CD8-positive, alpha-beta memory T cell (primary cell): ENCODE measurements around the gene NBPF3. TPM values are rescaled to one million over a fixed set of nuclear protein-coding genes. Genes with fewer than 3 reads are reported as not detected.

Source experiments
- CTCF ChIA-PET: fragments of 350-600 bp; sonication (Branson Sonifier 250); formaldehyde crosslinking; loops from one replicate; lab custom pipeline; 2021; ENCODE audit warnings: antibody characterized with exemption; lab: Charles Lee
- POLR2A ChIA-PET: fragments of 350-600 bp; sonication (Branson Sonifier 250); formaldehyde crosslinking; loops from one replicate; lab custom pipeline; 2021; ENCODE audit warnings: antibody characterized with exemption; lab: Charles Lee
- DNase-seq, 5 donors: peaks; one replicate each; pipeline versions ENCODE4 v3.0.0 to v3.0.0-alpha.2; 2020 to 2022; ENCODE audit warnings: mixed read lengths in 1 of 5
- H3K27ac ChIP-seq: one replicate; pipeline ENCODE4 v1.7.0; 2013; ENCODE audit warnings: low read depth, mild to moderate bottlenecking, low read length, moderate library complexity
- H3K27me3 ChIP-seq: 2 replicates; pipeline ENCODE4 v1.7.0; 2013; ENCODE audit warnings: low read length, mild to moderate bottlenecking; ENCODE audit not compliant: insufficient read depth, poor library complexity, severe bottlenecking
- H3K36me3 ChIP-seq: 2 replicates; pipeline ENCODE4 v1.7.0; 2013; ENCODE audit warnings: mild to moderate bottlenecking, low read length, moderate library complexity; ENCODE audit not compliant: insufficient read depth
- H3K4me1 ChIP-seq: 2 replicates; pipeline ENCODE4 v1.7.0; 2013; ENCODE audit warnings: mild to moderate bottlenecking, low read length, moderate library complexity; ENCODE audit not compliant: insufficient read depth
- H3K4me3 ChIP-seq: 2 replicates; pipeline ENCODE4 v1.7.0; 2013; ENCODE audit warnings: mild to moderate bottlenecking, low read length
- H3K9me3 ChIP-seq: 2 replicates; pipeline ENCODE4 v1.7.0; 2013; ENCODE audit warnings: mild to moderate bottlenecking, low read length
- H3K27ac Mint-ChIP-seq, 8 donors: one replicate each; pipeline ENCODE4 v1.8.0; 2020 to 2021; ENCODE audit warnings: mixed read lengths in 8 of 8, mild to moderate bottlenecking in 6 of 8, inconsistent platforms in 3 of 8, moderate library complexity in 3 of 8
- H3K27me3 Mint-ChIP-seq, 2 donors: one replicate each; pipeline ENCODE4 v1.8.0; 2020 to 2021; ENCODE audit warnings: mixed read lengths in 2 of 2, mild to moderate bottlenecking in 1 of 2, moderate library complexity in 1 of 2
- H3K36me3 Mint-ChIP-seq, 3 donors: one replicate each; pipeline ENCODE4 v1.8.0; 2020 to 2021; ENCODE audit warnings: mixed read lengths in 3 of 3, inconsistent platforms in 1 of 3, mild to moderate bottlenecking in 1 of 3
- H3K4me1 Mint-ChIP-seq, 3 donors: one replicate each; pipeline ENCODE4 v1.8.0; 2020 to 2021; ENCODE audit warnings: mixed read lengths in 3 of 3, inconsistent platforms in 1 of 3, mild to moderate bottlenecking in 1 of 3
- H3K4me3 Mint-ChIP-seq, 7 donors: one replicate each; pipeline ENCODE4 v1.8.0; 2020 to 2021; ENCODE audit warnings: mixed read lengths in 7 of 7, mild to moderate bottlenecking in 6 of 7, moderate library complexity in 4 of 7, inconsistent platforms in 2 of 7
- H3K9me3 Mint-ChIP-seq, 5 donors: one replicate each; pipeline ENCODE4 v1.8.0; 2020 to 2022; ENCODE audit warnings: mixed read lengths in 5 of 5, mild to moderate bottlenecking in 3 of 5, moderate library complexity in 2 of 5, inconsistent platforms in 1 of 5
- polyA plus RNA-seq: library from polyadenylated mRNA; unstranded; fragments of 300-500 nt; fragmentation: Illumina TruSeq; gene quantifications from one replicate; pipeline ENCODE4 v1.2.3, GENCODE V29; 2021
- total RNA-seq, 2 experiments: library from RNA; stranded (reverse); gene quantifications; one replicate each; pipeline ENCODE4 v1.2.3, GENCODE V29; 2021

The NBPF3 gene
- total and polyA plus RNA-seq, 3 experiments from 2014 or later, result 3.9 to 8.3 (median 5.5) TPM

DNA sequence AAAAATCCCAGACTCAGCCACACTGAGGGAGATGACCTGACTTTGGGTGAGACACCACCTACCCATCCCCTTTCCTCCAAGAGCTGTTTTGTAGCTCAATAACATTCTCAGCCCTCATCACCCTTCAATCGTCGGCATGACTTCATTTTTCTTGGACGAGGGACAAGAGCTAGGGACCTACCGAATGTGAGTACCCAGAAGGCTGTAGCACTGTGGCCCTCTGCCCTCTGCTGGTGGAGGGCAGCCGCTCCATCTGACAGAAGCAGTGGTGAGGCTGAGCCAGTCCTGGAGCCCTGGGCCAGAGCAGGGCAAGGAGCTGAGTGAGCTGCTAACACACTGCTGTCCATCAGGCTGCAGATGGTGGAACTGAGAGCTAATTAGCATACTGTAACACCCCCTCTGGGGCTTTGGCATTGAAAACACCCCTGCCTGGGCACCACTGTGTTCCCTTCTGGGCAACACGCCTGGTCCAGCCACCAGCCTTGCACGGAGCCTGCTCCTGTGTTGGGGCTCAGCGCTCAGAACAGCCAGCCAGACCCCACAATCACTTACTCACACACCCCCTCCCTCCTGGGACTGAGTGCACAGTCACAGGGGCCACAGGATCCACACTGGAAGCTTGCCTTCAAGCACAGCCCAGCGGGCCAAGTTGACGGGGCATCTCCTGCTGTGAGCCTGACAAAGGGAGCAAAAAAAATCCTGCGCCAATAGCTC lies 51.0 kb downstream of the NBPF3 start:
- no peaks in the 10 kb centered on the region for H3K27me3 ChIP-seq
- H3K9me3 Mint-ChIP-seq, result peaks cover 0 to 3% (median 0%) of the 10 kb centered on the region in 5 donors
- CTCF ChIA-PET, result interaction anchor here (1.6 kb wide), 1 partner anchor 20 kb away, joined by 4 read pairs; no protein-coding TSS in a partner anchor
- no peak overlapping the region for H3K4me3 Mint-ChIP-seq
- no peaks in the 10 kb centered on the region for H3K36me3 ChIP-seq
- H3K9me3 ChIP-seq, result no peaks in the 10 kb centered on the region
- H3K27ac ChIP-seq, result no peak overlapping the region
- H3K36me3 Mint-ChIP-seq, result no peaks in the 10 kb centered on the region
- H3K4me1 Mint-ChIP-seq, result peaks cover 9% of the 10 kb centered on the region in 3 donors
- no peak overlapping the region for H3K4me3 ChIP-seq
- peaks cover 11 to 12% of the 10 kb centered on the region in 2 donors for H3K27me3 Mint-ChIP-seq
- H3K27ac Mint-ChIP-seq, result no peak overlapping the region
- POLR2A ChIA-PET, result no interaction called here
- DNase-seq, result no peak
- no peaks in the 10 kb centered on the region for H3K4me1 ChIP-seq

- CTCF ChIA-PET, result interaction anchor here (1.6 kb wide), 1 partner anchor 20 kb away, joined by 4 read pairs; no protein-coding TSS in a partner anchor
- H3K27ac ChIP-seq, result no peak overlapping the region
- no peak for DNase-seq
- H3K4me3 ChIP-seq, result no peak overlapping the region
- Mint-ChIP-seq H3K9me3 (peaks cover 0 to 3% (median 0%) of the 10 kb centered on the region in 5 donors), H3K36me3 (no peaks in the 10 kb centered on the region), H3K4me3 (no peak overlapping the region), H3K4me1 (peaks cover 9% of the 10 kb centered on the region in 3 donors), H3K27ac (no peak overlapping the region), H3K27me3 (peaks cover 11 to 12% of the 10 kb centered on the region in 2 donors)
- POLR2A ChIA-PET, result no interaction called here
- no peaks in the 10 kb centered on the region for H3K36me3 ChIP-seq
- no peaks in the 10 kb centered on the region for H3K9me3 ChIP-seq
- no peaks in the 10 kb centered on the region for H3K4me1 ChIP-seq
- no peaks in the 10 kb centered on the region for H3K27me3 ChIP-seq
Measured at GRCh38 chr1:21491488-21492355, 51.8 kb downstream of the NBPF3 start.

GRCh38 chr1:21492356-21492625 lies 52.4 kb downstream of the NBPF3 start:
- peaks cover 7 to 12% of the 10 kb centered on the region in 2 donors for H3K27me3 Mint-ChIP-seq
- no peak for DNase-seq
- H3K27ac ChIP-seq, result no peak overlapping the region
- H3K9me3 Mint-ChIP-seq, result peaks cover 0 to 3% (median 0%) of the 10 kb centered on the region in 5 donors
- H3K36me3 ChIP-seq, result no peaks in the 10 kb centered on the region
- POLR2A ChIA-PET, result no interaction called here
- no peaks in the 10 kb centered on the region for H3K36me3 Mint-ChIP-seq
- CTCF ChIA-PET, result no interaction called here
- no peak overlapping the region for H3K4me3 Mint-ChIP-seq
- H3K27ac Mint-ChIP-seq, result peak overlapping the region in 1 of 8 donors; percentile 10
- H3K4me1 Mint-ChIP-seq, result peaks cover 9% of the 10 kb centered on the region in 3 donors
- no peaks in the 10 kb centered on the region for H3K4me1 ChIP-seq
- H3K27me3 ChIP-seq, result no peaks in the 10 kb centered on the region
- no peaks in the 10 kb centered on the region for H3K9me3 ChIP-seq
- H3K4me3 ChIP-seq, result no peak overlapping the region

DNA sequence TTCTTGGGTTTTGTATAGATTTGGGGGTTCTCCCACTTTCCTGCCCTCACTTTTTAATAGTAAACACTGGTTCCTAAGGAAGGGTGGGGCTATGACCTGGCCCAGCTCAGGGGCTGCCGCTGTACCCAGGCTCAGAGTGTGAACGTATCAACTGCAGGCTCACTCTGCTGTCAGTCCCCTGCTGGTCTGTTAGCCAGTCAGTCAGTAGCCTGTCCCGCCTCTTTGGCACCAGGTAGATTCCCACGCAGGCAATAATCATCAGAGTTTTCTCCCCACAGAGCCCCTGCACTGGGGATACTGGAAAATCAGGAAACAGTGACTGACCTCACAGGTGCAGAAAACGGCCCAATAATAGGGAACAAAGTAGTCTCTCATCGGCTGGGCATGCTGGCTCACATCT lies 54.3 kb downstream of the NBPF3 start:
- Histone ChIP-seq H3K27me3 (no peaks in the 10 kb centered on the region), H3K9me3 (no peaks in the 10 kb centered on the region), H3K27ac (no peak overlapping the region), H3K4me3 (no peak overlapping the region), H3K36me3 (no peaks in the 10 kb centered on the region), H3K4me1 (no peaks in the 10 kb centered on the region)
- ChIA-PET CTCF (no interaction called here), POLR2A (no interaction called here)
- H3K27ac Mint-ChIP-seq, result peak overlapping the region in 1 of 8 donors; percentile 82
- no peak overlapping the region for H3K4me3 Mint-ChIP-seq
- peaks cover 0 to 8% of the 10 kb centered on the region in 2 donors for H3K27me3 Mint-ChIP-seq
- H3K36me3 Mint-ChIP-seq, result no peaks in the 10 kb centered on the region
- H3K9me3 Mint-ChIP-seq, result peaks cover 0 to 1% (median 0%) of the 10 kb centered on the region in 5 donors
- peaks cover 0 to under 1% (median 0%) of the 10 kb centered on the region in 3 donors for H3K4me1 Mint-ChIP-seq
- DNase-seq, result no peak

- DNase-seq, result no peak
- H3K4me3 Mint-ChIP-seq, result no peak overlapping the region
- ChIA-PET POLR2A (interaction anchor here (0.6 kb wide), 1 partner anchor 820 kb away, joined by 3 read pairs; no protein-coding TSS in a partner anchor), CTCF (no interaction called here)
- Histone ChIP-seq H3K27me3 (no peaks in the 10 kb centered on the region), H3K36me3 (no peaks in the 10 kb centered on the region), H3K27ac (no peak overlapping the region), H3K4me1 (no peaks in the 10 kb centered on the region), H3K4me3 (no peak overlapping the region), H3K9me3 (no peaks in the 10 kb centered on the region)
- peaks cover 0 to 1% (median 0%) of the 10 kb centered on the region in 5 donors for H3K9me3 Mint-ChIP-seq
- peaks cover 1 to 8% of the 10 kb centered on the region in 2 donors for H3K27me3 Mint-ChIP-seq
- no peak overlapping the region for H3K27ac Mint-ChIP-seq
- H3K36me3 Mint-ChIP-seq, result no peaks in the 10 kb centered on the region
- H3K4me1 Mint-ChIP-seq, result no peaks in the 10 kb centered on the region
Measured at GRCh38 chr1:21495225-21495820, 55.4 kb downstream of the NBPF3 start.

DNA sequence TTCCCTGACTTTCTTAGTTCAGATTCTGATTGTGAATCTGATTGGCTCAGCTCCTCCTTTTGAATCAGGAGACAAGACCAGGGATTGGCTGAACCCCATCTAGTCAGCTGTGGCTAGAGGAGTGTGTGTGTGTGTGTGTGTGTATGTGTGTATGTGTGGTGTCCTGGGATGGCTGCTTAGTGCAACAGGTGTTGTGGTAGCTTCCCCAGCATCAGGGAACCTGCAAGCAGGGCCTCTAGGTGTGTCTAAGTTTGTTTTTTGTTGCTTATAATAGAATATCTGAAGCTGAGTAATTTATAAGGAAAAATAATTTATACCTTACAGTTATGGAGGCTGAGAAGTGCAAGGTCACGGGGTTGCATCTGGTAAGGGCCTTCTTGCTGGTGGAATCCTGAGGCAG lies 56.1 kb downstream of the NBPF3 start:
- H3K4me1 Mint-ChIP-seq, result no peaks in the 10 kb centered on the region
- peaks cover 0 to 1% (median 0%) of the 10 kb centered on the region in 5 donors for H3K9me3 Mint-ChIP-seq
- Histone ChIP-seq H3K4me3 (no peak overlapping the region), H3K27ac (no peak overlapping the region), H3K9me3 (no peaks in the 10 kb centered on the region), H3K4me1 (no peaks in the 10 kb centered on the region), H3K36me3 (no peaks in the 10 kb centered on the region), H3K27me3 (no peaks in the 10 kb centered on the region)
- no peak overlapping the region for H3K4me3 Mint-ChIP-seq
- no peaks in the 10 kb centered on the region for H3K36me3 Mint-ChIP-seq
- peaks cover 1 to 8% of the 10 kb centered on the region in 2 donors for H3K27me3 Mint-ChIP-seq
- ChIA-PET CTCF (no interaction called here), POLR2A (no interaction called here)
- H3K27ac Mint-ChIP-seq, result no peak overlapping the region
- no peak for DNase-seq

GRCh38 chr1:21496886-21497285 lies 56.9 kb downstream of the NBPF3 start:
- H3K4me1 Mint-ChIP-seq, result no peaks in the 10 kb centered on the region
- no peaks in the 10 kb centered on the region for H3K4me1 ChIP-seq

More at GRCh38 chr1:21496886-21497285, 56.9 kb downstream of the NBPF3 start:
- Mint-ChIP-seq H3K4me3 (no peak overlapping the region), H3K9me3 (peaks cover 0 to 1% (median 0%) of the 10 kb centered on the region in 5 donors), H3K27ac (no peak overlapping the region), H3K36me3 (no peaks in the 10 kb centered on the region), H3K27me3 (peaks cover 1 to 8% of the 10 kb centered on the region in 2 donors)
- H3K36me3 ChIP-seq, result no peaks in the 10 kb centered on the region
- H3K27me3 ChIP-seq, result no peaks in the 10 kb centered on the region
- ChIA-PET POLR2A (no interaction called here), CTCF (no interaction called here)
- no peaks in the 10 kb centered on the region for H3K9me3 ChIP-seq
- H3K27ac ChIP-seq, result no peak overlapping the region
- H3K4me3 ChIP-seq, result no peak overlapping the region
- no peak for DNase-seq
